ENCODE results near the gene MYH13.

MYH13 gene

GRCh38 chr17:10372906-10373305, at the start of gene MYH13:
TSS of gene MYH13 (minus strand) at chr17:10373006. CDS start at chr17:10364530, 8,476 bp downstream.
- DNase-seq (ENCODE audit: low read depth), result no peak
- no peak for TF ChIP-seq CTCF (IDR thresholded peaks at IDR 0.05; ENCODE audit: insufficient read depth, low read depth, low read length, missing control alignments)

GRCh38 chr17:10421900-10422542, 49.2 kb upstream of the MYH13 start, which contains the start of gene MYH8:
TSS of gene MYH8 (minus strand) at chr17:10421950. CDS start at chr17:10420227, 1,723 bp downstream.
- no peak for DNase-seq (ENCODE audit: low read depth)
- H3K4me3 ChIP-seq (ENCODE audit: low read depth, low read length), result no peak within 1 kb of the TSS
- TF ChIP-seq CTCF (IDR thresholded peaks at IDR 0.05; ENCODE audit: insufficient read depth, low read depth, low read length, missing control alignments), result no peak

More at GRCh38 chr17:10372906-10373305, at the start of gene MYH13:
- H3K4me3 ChIP-seq (ENCODE audit: low read depth, low read length), result no peak within 1 kb of the TSS

GRCh38 chr17:10421211-10421610, 48.4 kb upstream of the MYH13 start:
- no peak overlapping the region for H3K4me3 ChIP-seq (ENCODE audit: low read depth, low read length)
- TF ChIP-seq CTCF (IDR thresholded peaks at IDR 0.05; ENCODE audit: insufficient read depth, low read depth, low read length, missing control alignments), result no peak
- no peak for DNase-seq (ENCODE audit: low read depth)

- no peak for DNase-seq (ENCODE audit: low read depth)
- no peak overlapping the region for H3K4me3 ChIP-seq (ENCODE audit: low read depth, low read length)
- no peak for TF ChIP-seq CTCF (IDR thresholded peaks at IDR 0.05; ENCODE audit: insufficient read depth, low read depth, low read length, missing control alignments)
Measured at GRCh38 chr17:10420811-10421210, 48.0 kb upstream of the MYH13 start.

GRCh38 chr17:10417431-10417830, 44.6 kb upstream of the MYH13 start:
- TF ChIP-seq CTCF (IDR thresholded peaks at IDR 0.05; ENCODE audit: insufficient read depth, low read depth, low read length, missing control alignments), result no peak
- H3K4me3 ChIP-seq (ENCODE audit: low read depth, low read length), result no peak overlapping the region
- DNase-seq (ENCODE audit: low read depth), result no peak

- H3K4me3 ChIP-seq (ENCODE audit: low read depth, low read length), result no peak overlapping the region
- DNase-seq (ENCODE audit: low read depth), result no peak
- TF ChIP-seq CTCF (IDR thresholded peaks at IDR 0.05; ENCODE audit: insufficient read depth, low read depth, low read length, missing control alignments), result no peak
Measured at GRCh38 chr17:10415161-10415560, 42.4 kb upstream of the MYH13 start.

GRCh38 chr17:10403589-10403988, 30.8 kb upstream of the MYH13 start:
- no peak for DNase-seq (ENCODE audit: low read depth)
- TF ChIP-seq CTCF (IDR thresholded peaks at IDR 0.05; ENCODE audit: insufficient read depth, low read depth, low read length, missing control alignments), result no peak
- no peak overlapping the region for H3K4me3 ChIP-seq (ENCODE audit: low read depth, low read length)
